CD14-positive monocyte (primary cell): ENCODE measurements around the gene SLC25A11. TPM values are rescaled to one million over a fixed set of nuclear protein-coding genes. Genes with fewer than 3 reads are reported as not detected.

Experiments
- DNase-seq, 3 donors: peaks; one replicate each; pipeline ENCODE4 v3.0.0-alpha.2; 2011 to 2022
- H2AFZ ChIP-seq: 2 replicates; pipeline ENCODE4 v1.6.0; 2012; ENCODE audit warnings: mild to moderate bottlenecking, low read depth, low read length, inconsistent platforms; ENCODE audit not compliant: insufficient read depth, poor library complexity, severe bottlenecking
- H3K27ac ChIP-seq, 2 donors: 1 replicate in 1 of 2; 2 replicates in 1 of 2; pipeline ENCODE4 v1.5.1; 2012 to 2013; ENCODE audit warnings: low read length in 2 of 2, control low read depth in 1 of 2, inconsistent platforms in 1 of 2, low read depth in 1 of 2, mild to moderate bottlenecking in 1 of 2
- H3K27me3 ChIP-seq, 2 donors: one replicate each; pipeline versions ENCODE4 v1.6.0 to v1.6.1; 2011 to 2013; ENCODE audit warnings: low read length in 2 of 2; ENCODE audit not compliant: control insufficient read depth in 2 of 2, insufficient read depth in 2 of 2
- H3K36me3 ChIP-seq, 2 donors: replicated peaks in 1 of 2; 1 replicate in 1 of 2; 2 replicates in 1 of 2; pipeline versions ENCODE4 v1.5.1 to v1.6.1; 2012 to 2013; ENCODE audit warnings: low read length in 2 of 2, control low read depth in 1 of 2, inconsistent platforms in 1 of 2, mild to moderate bottlenecking in 1 of 2; ENCODE audit not compliant: insufficient read depth in 2 of 2, control insufficient read depth in 1 of 2
- H3K4me1 ChIP-seq, 2 donors: 1 replicate in 1 of 2; 2 replicates in 1 of 2; pipeline versions ENCODE4 v1.5.1 to v1.6.1; 2012 to 2013; ENCODE audit warnings: low read length in 2 of 2, control low read depth in 1 of 2, inconsistent platforms in 1 of 2, mild to moderate bottlenecking in 1 of 2, moderate library complexity in 1 of 2; ENCODE audit not compliant: insufficient read depth in 2 of 2, control insufficient read depth in 1 of 2
- H3K4me2 ChIP-seq: replicated peaks from 2 replicates; pipeline ENCODE3; 2012; ENCODE audit warnings: low read length, moderate library complexity, mild to moderate bottlenecking; ENCODE audit not compliant: poor library complexity, severe bottlenecking; ENCODE audit errors: extremely low read depth
- H3K4me3 ChIP-seq, 3 experiments: fragments of 200-600 bp in 1 of 3; sonication (generic) in 1 of 3; replicated peaks in 1 of 3; 1 replicate in 2 of 3; 2 replicates in 1 of 3; pipeline ENCODE4 v1.5.1; 2011 to 2013; ENCODE audit warnings: low read length in 3 of 3, mild to moderate bottlenecking in 3 of 3, control low read depth in 2 of 3, low read depth in 2 of 3, inconsistent platforms in 1 of 3, moderate library complexity in 1 of 3
- H3K79me2 ChIP-seq: 2 replicates; pipeline ENCODE4 v1.6.0; 2012; ENCODE audit warnings: mild to moderate bottlenecking, control low read depth, inconsistent platforms, low read length, moderate library complexity; ENCODE audit not compliant: insufficient read depth
- H3K9ac ChIP-seq: 2 replicates; pipeline ENCODE4 v1.6.0; 2017; ENCODE audit warnings: low read length, mild to moderate bottlenecking; ENCODE audit not compliant: insufficient read depth, poor library complexity, severe bottlenecking
- H3K9me3 ChIP-seq, 2 donors: replicated peaks in 1 of 2; 1 replicate in 1 of 2; 2 replicates in 1 of 2; pipeline versions ENCODE4 v1.5.1 to v1.6.1; 2012 to 2013; ENCODE audit warnings: low read length in 2 of 2, control low read depth in 1 of 2; ENCODE audit not compliant: control insufficient read depth in 1 of 2, insufficient read depth in 1 of 2
- H4K20me1 ChIP-seq: 2 replicates; pipeline ENCODE4 v1.6.0; 2012; ENCODE audit warnings: mild to moderate bottlenecking, low read length, control low read depth, moderate library complexity; ENCODE audit not compliant: insufficient read depth
- H3K27ac Mint-ChIP-seq, 7 donors: one replicate each; pipeline ENCODE4 v1.8.0; 2020; ENCODE audit warnings: mild to moderate bottlenecking in 7 of 7, mixed read lengths in 7 of 7, moderate library complexity in 6 of 7, inconsistent platforms in 2 of 7
- H3K27me3 Mint-ChIP-seq, 3 donors: one replicate each; pipeline ENCODE4 v1.8.0; 2021 to 2022; ENCODE audit warnings: low read depth in 3 of 3, mild to moderate bottlenecking in 3 of 3, mixed read lengths in 3 of 3, moderate library complexity in 3 of 3, inconsistent platforms in 1 of 3
- H3K36me3 Mint-ChIP-seq, 2 donors: one replicate each; pipeline ENCODE4 v1.8.0; 2020; ENCODE audit warnings: mixed read lengths in 2 of 2, inconsistent platforms in 1 of 2, mild to moderate bottlenecking in 1 of 2
- H3K4me1 Mint-ChIP-seq: one replicate; pipeline ENCODE4 v1.8.0; 2020; ENCODE audit warnings: mild to moderate bottlenecking, mixed read lengths
- H3K4me3 Mint-ChIP-seq, 2 donors: one replicate each; pipeline ENCODE4 v1.8.0; 2020; ENCODE audit warnings: mild to moderate bottlenecking in 2 of 2, mixed read lengths in 2 of 2, moderate library complexity in 1 of 2
- H3K9me3 Mint-ChIP-seq, 7 donors: one replicate each; pipeline ENCODE4 v1.8.0; 2020 to 2022; ENCODE audit warnings: mixed read lengths in 7 of 7, mild to moderate bottlenecking in 6 of 7, moderate library complexity in 6 of 7, inconsistent platforms in 2 of 7
- WGBS: methylation state at CpG from one replicate; pipeline ENCODE4 v1.1.5; 2013; ENCODE audit warnings: missing lambda C conversion rate; ENCODE audit not compliant: insufficient coverage; 5-methylcytosine and 5-hydroxymethylcytosine counted together
- intact Hi-C, 2 donors: fragments of 100-400 bp; cut with micrococcal nuclease; formaldehyde crosslinking; loops; one replicate each; pipeline versions ENCODE4 v1.15.0 to v1.15.1; 2023
- polyA plus RNA-seq, 3 donors: library from polyadenylated mRNA; depleted of rRNA in 1 of 3; unstranded in 2 of 3; stranded (reverse) in 1 of 3; fragments of 300-500 nt in 2 of 3; fragments of >200 nt in 1 of 3; fragmentation: Illumina TruSeq in 2 of 3; gene quantifications; 1 replicate in 2 of 3; 2 replicates in 1 of 3; pipeline ENCODE4 v1.2.3, GENCODE V29; 2012 to 2021
- small RNA-seq: library from RNA; depleted of rRNA; stranded (forward); fragments of <200 nt; gene quantifications from one replicate; pipeline ENCODE3, GENCODE V24; 2012; ENCODE audit warnings: low read depth; ENCODE audit not compliant: insufficient read length
- TF ChIP-seq, protein P1 (sequence below): fragments of 200-600 bp; IDR thresholded peaks from one replicate; pipeline ENCODE4 v1.8.0; 2022; ENCODE audit warnings: antibody characterized with exemption, mild to moderate bottlenecking

SLC25A11 gene
- polyA plus RNA-seq, 3 donors: 65.2 to 138 (median 111) TPM

DNA sequence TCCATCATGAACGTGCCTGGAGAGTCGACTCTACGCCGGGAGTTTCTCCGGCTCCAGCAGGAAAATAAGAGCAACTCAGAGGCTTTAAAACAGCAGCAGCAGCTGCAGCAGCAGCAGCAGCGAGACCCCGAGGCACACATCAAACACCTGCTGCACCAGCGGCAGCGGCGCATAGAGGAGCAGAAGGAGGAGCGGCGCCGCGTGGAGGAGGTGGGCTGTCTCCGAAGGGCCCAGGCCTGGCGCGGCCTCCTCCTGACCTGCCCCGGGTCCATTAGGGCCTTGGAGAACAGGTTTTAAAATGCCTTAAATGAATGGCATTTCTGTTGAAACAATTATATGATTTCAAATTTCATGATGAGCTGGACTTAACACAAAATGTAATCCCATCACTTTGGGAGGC lies 52.3 kb downstream of the SLC25A11 start:
- peaks cover 69 to 86% of the 10 kb centered on the region in 2 donors for H3K36me3 Mint-ChIP-seq
- intact Hi-C loops: loop anchor here in 1 of 2 donors (5.0 to 10.0 kb wide), 3 partner anchors 73 to 320 kb away; partner anchors contain the start of genes GLTPD2 and VMO1

More for the DNA sequence above, 52.3 kb downstream of the SLC25A11 start:
- WGBS: 98% methylated on average over 6 of the region's 18 CpGs
- Histone ChIP-seq H3K36me3 (peaks cover 70 to 78% of the 10 kb centered on the region in 2 donors), H4K20me1 (peaks cover 4% of the 10 kb centered on the region), H3K27me3 (no peaks in the 10 kb centered on the region), H3K79me2 (no peaks in the 10 kb centered on the region), H3K4me3 (no peak overlapping the region), H3K9me3 (no peaks in the 10 kb centered on the region), H3K27ac (no peak overlapping the region), H2AFZ (no peak overlapping the region), H3K9ac (no peak overlapping the region), H3K4me1 (peaks cover 0 to 3% of the 10 kb centered on the region in 2 donors), H3K4me2 (no peak overlapping the region)
- Mint-ChIP-seq H3K9me3 (peaks cover 0 to 2% (median 0%) of the 10 kb centered on the region in 7 donors), H3K4me1 (peaks cover 2% of the 10 kb centered on the region), H3K27ac (peak overlapping the region in 1 of 7 donors; percentile 85), H3K27me3 (peaks cover 0 to 7% (median 0%) of the 10 kb centered on the region in 3 donors), H3K4me3 (no peak overlapping the region)
- no peak for DNase-seq
- TF ChIP-seq, protein P1, sequence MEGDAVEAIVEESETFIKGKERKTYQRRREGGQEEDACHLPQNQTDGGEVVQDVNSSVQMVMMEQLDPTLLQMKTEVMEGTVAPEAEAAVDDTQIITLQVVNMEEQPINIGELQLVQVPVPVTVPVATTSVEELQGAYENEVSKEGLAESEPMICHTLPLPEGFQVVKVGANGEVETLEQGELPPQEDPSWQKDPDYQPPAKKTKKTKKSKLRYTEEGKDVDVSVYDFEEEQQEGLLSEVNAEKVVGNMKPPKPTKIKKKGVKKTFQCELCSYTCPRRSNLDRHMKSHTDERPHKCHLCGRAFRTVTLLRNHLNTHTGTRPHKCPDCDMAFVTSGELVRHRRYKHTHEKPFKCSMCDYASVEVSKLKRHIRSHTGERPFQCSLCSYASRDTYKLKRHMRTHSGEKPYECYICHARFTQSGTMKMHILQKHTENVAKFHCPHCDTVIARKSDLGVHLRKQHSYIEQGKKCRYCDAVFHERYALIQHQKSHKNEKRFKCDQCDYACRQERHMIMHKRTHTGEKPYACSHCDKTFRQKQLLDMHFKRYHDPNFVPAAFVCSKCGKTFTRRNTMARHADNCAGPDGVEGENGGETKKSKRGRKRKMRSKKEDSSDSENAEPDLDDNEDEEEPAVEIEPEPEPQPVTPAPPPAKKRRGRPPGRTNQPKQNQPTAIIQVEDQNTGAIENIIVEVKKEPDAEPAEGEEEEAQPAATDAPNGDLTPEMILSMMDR: no peak

Small RNAs within 50 kb of the gene (small RNA-seq; reads per million reads assigned to genes)
- gene MIR6864 (not detected), gene MIR6865 (not detected)

Other genes with a start within 250 kb of the SLC25A11 start
- 10 to 100 TPM in 1 of 3 donors, 1 to 10 TPM in 2; 1.3 to 11.2 (median 2.6) TPM for gene PELP1, start 235.9 kb downstream of the SLC25A11 start, polyA plus RNA-seq
- 100 to 1,000 TPM; 134 to 760 (median 150) TPM for gene ARRB2, start 229.4 kb downstream of the SLC25A11 start, polyA plus RNA-seq
- 10 to 100 TPM; 22.1 to 35.7 (median 25.5) TPM for gene MED11, start 208.6 kb downstream of the SLC25A11 start, polyA plus RNA-seq
- 10 to 100 TPM in 1 of 3 donors, 1 to 10 TPM in 1, under 1 TPM in 1; 0.97 to 13.6 (median 1.2) TPM for gene ZMYND15, start 200.2 kb downstream of the SLC25A11 start, polyA plus RNA-seq
- 100 to 1,000 TPM in 2 of 3 donors, 10 to 100 TPM in 1; 68.1 to 204 (median 103) TPM for gene CXCL16, start 200.1 kb downstream of the SLC25A11 start, polyA plus RNA-seq
- not detected for gene TM4SF5, start 168.2 kb downstream of the SLC25A11 start, polyA plus RNA-seq
- gene VMO1, start 153.7 kb downstream of the SLC25A11 start, polyA plus RNA-seq: 1 to 10 TPM in 1 of 3 donors, under 1 TPM in 2; 0.54 to 2.1 (median 0.79) TPM
- gene GLTPD2, start 151.1 kb downstream of the SLC25A11 start, polyA plus RNA-seq: 1 to 10 TPM in 2 of 3 donors, under 1 TPM in 1; 0.27 to 2.1 (median 1.5) TPM
- 100 to 1,000 TPM; 134 to 364 (median 361) TPM for gene PSMB6, start 143.9 kb downstream of the SLC25A11 start, polyA plus RNA-seq
- gene PLD2, start 132.9 kb downstream of the SLC25A11 start, polyA plus RNA-seq: 100 to 1,000 TPM in 1 of 3 donors, 1 to 10 TPM in 2; 3.5 to 122 (median 4.0) TPM
- 100 to 1,000 TPM in 1 of 3 donors, 1 to 10 TPM in 2; 3.2 to 159 (median 7.2) TPM for gene MINK1, start 106.7 kb downstream of the SLC25A11 start, polyA plus RNA-seq
- gene C17orf107, start 40.5 kb downstream of the SLC25A11 start, polyA plus RNA-seq: 1 to 10 TPM; 1.9 to 5.1 (median 4.2) TPM
- gene CHRNE, start 36.9 kb downstream of the SLC25A11 start, polyA plus RNA-seq: 10 to 100 TPM in 1 of 3 donors, 1 to 10 TPM in 1, under 1 TPM in 1; 0.54 to 12.6 (median 2.1) TPM
- under 1 TPM in 2 of 3 donors, not detected in 1; 0.24 to 0.29 TPM for gene GP1BA, start 7.8 kb downstream of the SLC25A11 start, polyA plus RNA-seq
- gene RNF167, start 222 bp upstream of the SLC25A11 start, polyA plus RNA-seq: 100 to 1,000 TPM in 1 of 3 donors, 10 to 100 TPM in 2; 17.2 to 105 (median 20.6) TPM
- gene PFN1, start 8.5 kb upstream of the SLC25A11 start, polyA plus RNA-seq: 1,000 to 10,000 TPM in 2 of 3 donors, 100 to 1,000 TPM in 1; 842 to 1,613 (median 1,582) TPM
- 10 to 100 TPM in 1 of 3 donors, under 1 TPM in 2; 0.36 to 14.2 (median 0.60) TPM for gene ENO3, start 11.1 kb upstream of the SLC25A11 start, polyA plus RNA-seq
- gene SPAG7, start 27.8 kb upstream of the SLC25A11 start, polyA plus RNA-seq: 10 to 100 TPM; 75.6 to 96.7 (median 85.1) TPM
- 10 to 100 TPM in 1 of 3 donors, 1 to 10 TPM in 2; 7.1 to 88.9 (median 7.6) TPM for gene CAMTA2, start 47.6 kb upstream of the SLC25A11 start, polyA plus RNA-seq
- under 1 TPM; 0.38 to 0.52 (median 0.44) TPM for gene INCA1, start 57.5 kb upstream of the SLC25A11 start, polyA plus RNA-seq
- 10 to 100 TPM in 1 of 3 donors, 1 to 10 TPM in 2; 3.6 to 12.0 (median 3.9) TPM for gene KIF1C, start 57.9 kb upstream of the SLC25A11 start, polyA plus RNA-seq
- not detected for gene SLC52A1, start 95.4 kb upstream of the SLC25A11 start, polyA plus RNA-seq
- 1 to 10 TPM in 1 of 3 donors, under 1 TPM in 2; 0.39 to 1.9 (median 0.75) TPM for gene ZFP3, start 138.4 kb upstream of the SLC25A11 start, polyA plus RNA-seq
- 1 to 10 TPM; 2.2 to 3.1 (median 3.0) TPM for gene ZNF232, start 171.8 kb upstream of the SLC25A11 start, polyA plus RNA-seq
- under 1 TPM; 0.02 to 0.08 (median 0.02) TPM for gene USP6, start 176.0 kb upstream of the SLC25A11 start, polyA plus RNA-seq